Peyer's patch (tissue), 4 donors: ENCODE measurements around the gene DAPK1. TPM values are rescaled to one million over a fixed set of nuclear protein-coding genes. Genes with fewer than 3 reads are reported as not detected.
A peak's percentile ranks its signal among the peaks of the same experiment; 100 is the strongest.

Experiments used
- DNase-seq, 3 donors: peaks; one replicate each; pipeline ENCODE4 v3.0.0-alpha.2; 2017 to 2019
- H3K27ac ChIP-seq, 4 donors: fragments of 200-600 bp; sonication (generic); one replicate each; pipeline ENCODE4 v1.5.1; 2016 to 2019
- H3K27me3 ChIP-seq, 2 donors: fragments of 200-600 bp; sonication (generic); one replicate each; pipeline ENCODE4 v1.5.1; 2019
- H3K36me3 ChIP-seq, 3 donors: fragments of 200-600 bp; sonication (generic); one replicate each; pipeline ENCODE4 v1.5.1; 2016 to 2019
- H3K4me1 ChIP-seq, 4 donors: fragments of 200-600 bp; sonication (generic); one replicate each; pipeline ENCODE4 v1.5.1; 2016 to 2019
- H3K4me3 ChIP-seq, 4 donors: fragments of 200-600 bp; sonication (generic); 1 replicate in 3 of 4; 2 replicates in 1 of 4; pipeline ENCODE4 v1.5.1; 2016 to 2019; ENCODE audit warnings: mild to moderate bottlenecking in 1 of 4
- H3K9me3 ChIP-seq, 4 donors: fragments of 200-600 bp; sonication (generic); one replicate each; pipeline ENCODE4 v1.5.1; 2016 to 2019; ENCODE audit warnings: mild to moderate bottlenecking in 1 of 4
- CTCF ChIP-seq, 6 experiments: fragments of 450-650 bp in 4 of 6; fragments of 200-600 bp in 2 of 6; sonication (generic) in 1 of 6; IDR thresholded peaks; one replicate each; pipeline ENCODE4 v1.5.1; 2017 to 2019; ENCODE audit warnings: antibody characterized with exemption in 6 of 6, mild to moderate bottlenecking in 3 of 6, moderate library complexity in 1 of 6
- POLR2A ChIP-seq, 2 donors: fragments of 450-650 bp; IDR thresholded peaks; one replicate each; pipeline ENCODE4 v1.5.1; 2017; ENCODE audit warnings: antibody characterized with exemption in 2 of 2, mild to moderate bottlenecking in 2 of 2, moderate library complexity in 2 of 2
- total RNA-seq, 4 donors: library from RNA; depleted of rRNA; stranded (reverse); fragments of >200 nt; gene quantifications; one replicate each; pipeline ENCODE4 v1.1.0, GENCODE V29; 2016

Gene DAPK1
- total RNA-seq, 4 donors from 2014 or later = 45.4 to 96.4 (median 77.2) TPM

- H3K27ac ChIP-seq = no peak overlapping the region
- no peaks in the 10 kb centered on the region for H3K27me3 ChIP-seq
- H3K4me1 ChIP-seq = no peaks in the 10 kb centered on the region
- no peaks in the 10 kb centered on the region for H3K36me3 ChIP-seq
- DNase-seq = no peak
- H3K9me3 ChIP-seq = peaks cover 0 to 6% (median 0%) of the 10 kb centered on the region in 4 donors
- TF ChIP-seq POLR2A (IDR thresholded peaks at IDR 0.05) (no peak), CTCF (IDR thresholded peaks at IDR 0.05) (no peak)
- no peak overlapping the region for H3K4me3 ChIP-seq
Measured at GRCh38 chr9:87628346-87628745, 130.7 kb downstream of the DAPK1 start.

- TF ChIP-seq CTCF (IDR thresholded peaks at IDR 0.05) = no peak
- TF ChIP-seq POLR2A (IDR thresholded peaks at IDR 0.05) = no peak
- H3K9me3 ChIP-seq = peaks cover 0 to 4% (median 0%) of the 10 kb centered on the region in 4 donors
Measured at GRCh38 chr9:87629104-87629503, 131.4 kb downstream of the DAPK1 start.

GRCh38 chr9:87630266-87630665 lies 132.6 kb downstream of the DAPK1 start:
- Histone ChIP-seq H3K36me3 (no peaks in the 10 kb centered on the region), H3K9me3 (no peaks in the 10 kb centered on the region), H3K27me3 (no peaks in the 10 kb centered on the region), H3K4me1 (no peaks in the 10 kb centered on the region), H3K27ac (no peak overlapping the region), H3K4me3 (no peak overlapping the region)
- TF ChIP-seq POLR2A (IDR thresholded peaks at IDR 0.05) = no peak
- peak in 1 of 6 experiments; percentile 21 for TF ChIP-seq CTCF (IDR thresholded peaks at IDR 0.05)
- no peak for DNase-seq

More at GRCh38 chr9:87629104-87629503, 131.4 kb downstream of the DAPK1 start:
- no peaks in the 10 kb centered on the region for H3K36me3 ChIP-seq
- DNase-seq = no peak
- no peak overlapping the region for H3K4me3 ChIP-seq
- no peaks in the 10 kb centered on the region for H3K27me3 ChIP-seq
- H3K4me1 ChIP-seq = no peaks in the 10 kb centered on the region
- no peak overlapping the region for H3K27ac ChIP-seq

- Histone ChIP-seq H3K9me3 (no peaks in the 10 kb centered on the region), H3K4me3 (no peak overlapping the region), H3K4me1 (no peaks in the 10 kb centered on the region), H3K27me3 (no peaks in the 10 kb centered on the region), H3K36me3 (no peaks in the 10 kb centered on the region), H3K27ac (no peak overlapping the region)
- TF ChIP-seq POLR2A (IDR thresholded peaks at IDR 0.05) (no peak), CTCF (IDR thresholded peaks at IDR 0.05) (no peak)
- no peak for DNase-seq
Measured at GRCh38 chr9:87630846-87631245, 133.2 kb downstream of the DAPK1 start.

- H3K27me3 ChIP-seq = no peaks in the 10 kb centered on the region
- no peak for TF ChIP-seq POLR2A (IDR thresholded peaks at IDR 0.05)
- TF ChIP-seq CTCF (IDR thresholded peaks at IDR 0.05) = no peak
- H3K4me1 ChIP-seq = no peaks in the 10 kb centered on the region
- DNase-seq = no peak
- no peaks in the 10 kb centered on the region for H3K9me3 ChIP-seq
- H3K27ac ChIP-seq = no peak overlapping the region
- peaks cover 0 to 22% (median 0%) of the 10 kb centered on the region in 3 donors for H3K36me3 ChIP-seq
- no peak overlapping the region for H3K4me3 ChIP-seq
Measured at GRCh38 chr9:87635656-87636501, 138.2 kb downstream of the DAPK1 start.
